Psoas muscle (tissue), 8 donors: Measurements from ENCODE around the gene MRPS27. TPM values are rescaled to one million over a fixed set of nuclear protein-coding genes. Genes with fewer than 3 reads are reported as not detected.

Experiments used
- ATAC-seq, 4 donors: fragments of 200-7000 bp; cut with Tn5 transposase; one replicate each; pipeline ENCODE4 v1.9.1; 2020; ENCODE audit warnings: moderate library complexity in 3 of 4, mild to moderate bottlenecking in 2 of 4
- DNase-seq, 2 donors: peaks; one replicate each; pipeline ENCODE4 v3.0.0-alpha.2; 2020
- H3K27ac ChIP-seq: fragments of 200-600 bp; one replicate; pipeline ENCODE4 v1.8.0; 2022
- H3K27me3 ChIP-seq, 3 donors: fragments of 200-600 bp in 1 of 3; one replicate each; pipeline versions ENCODE4 v1.6.1 to v1.8.0; 2013 to 2022; ENCODE audit warnings: low read length in 2 of 3, mild to moderate bottlenecking in 2 of 3, moderate library complexity in 1 of 3; ENCODE audit not compliant: insufficient read depth in 3 of 3
- H3K36me3 ChIP-seq, 2 donors: fragments of 200-600 bp in 1 of 2; one replicate each; pipeline versions ENCODE4 v1.6.1 to v1.8.0; 2013 to 2022; ENCODE audit warnings: low read depth in 1 of 2, mild to moderate bottlenecking in 1 of 2, moderate library complexity in 1 of 2; ENCODE audit not compliant: insufficient read depth in 1 of 2
- H3K4me1 ChIP-seq: fragments of 200-600 bp; one replicate; pipeline ENCODE4 v1.8.0; 2022
- H3K4me3 ChIP-seq: fragments of 200-600 bp; one replicate; pipeline ENCODE4 v1.8.0; 2022; ENCODE audit warnings: mild to moderate bottlenecking
- H3K9me3 ChIP-seq: fragments of 200-600 bp; one replicate; pipeline ENCODE4 v1.8.0; 2022
- WGBS, 3 donors: extraction: QIAGEN DNeasy Blood & Tissue Kit; methylation state at CpG; one replicate each; pipeline versions ENCODE4 v1.1.6 to v1.1.7; 2013; 5-methylcytosine and 5-hydroxymethylcytosine counted together
- intact Hi-C, 2 donors: fragments of 100-400 bp; cut with DNase I; formaldehyde crosslinking; loops; one replicate each; pipeline versions ENCODE4 v1.11.0 to v1.14.2; 2022
- polyA plus RNA-seq, 3 donors: library from polyadenylated mRNA; stranded (reverse); fragments of 200-250 nt; gene quantifications; one replicate each; pipeline ENCODE4 v1.2.3, GENCODE V29; 2013
- total RNA-seq, 4 donors: library from RNA; stranded (reverse); fragmentation: NEBNext Ultra II Directional in 2 of 4; extraction: Animal tissue kit (Norgen Biotek cat#: 25700) in 2 of 4; gene quantifications; one replicate each; pipeline versions ENCODE4 v1.2.1 to v1.2.4, GENCODE V29; 2021 to 2023
- TF ChIP-seq, protein P1 (sequence below): fragments of 200-600 bp; IDR thresholded peaks from one replicate; pipeline ENCODE4 v1.8.0; 2022; ENCODE audit warnings: antibody characterized with exemption
- donor health status: healthy with polysubstance abuse.
- donor health status: DM: no; HTN: no; CAD: no; lungs with moderate emphysema.
- donor health status: Bipolar disorder and iron deficiency.
- donor health status: healthy.
- donor health status: DM: yes; HTN: yes; CAD: no.
- donor health status: DM: no; HTN: no; CAD: no.
- donor health status: DM: no; HTN: no; CAD: no.
- donor health status: DM: yes; HTN: yes; CAD: no.

The MRPS27 gene
- total and polyA plus RNA-seq, 7 donors, result 34.9 to 76.9 (median 55.5) TPM

- WGBS, 3 donors, result 80 to 86% (median 84%) methylated on average over 3 of the region's 3 CpGs
- Histone ChIP-seq H3K9me3 (no peaks in the 10 kb centered on the region), H3K36me3 (no peaks in the 10 kb centered on the region), H3K4me1 (no peaks in the 10 kb centered on the region), H3K27ac (no peak overlapping the region), H3K4me3 (no peak overlapping the region), H3K27me3 (no peaks in the 10 kb centered on the region)
- no peak for ATAC-seq
- TF ChIP-seq, protein P1, sequence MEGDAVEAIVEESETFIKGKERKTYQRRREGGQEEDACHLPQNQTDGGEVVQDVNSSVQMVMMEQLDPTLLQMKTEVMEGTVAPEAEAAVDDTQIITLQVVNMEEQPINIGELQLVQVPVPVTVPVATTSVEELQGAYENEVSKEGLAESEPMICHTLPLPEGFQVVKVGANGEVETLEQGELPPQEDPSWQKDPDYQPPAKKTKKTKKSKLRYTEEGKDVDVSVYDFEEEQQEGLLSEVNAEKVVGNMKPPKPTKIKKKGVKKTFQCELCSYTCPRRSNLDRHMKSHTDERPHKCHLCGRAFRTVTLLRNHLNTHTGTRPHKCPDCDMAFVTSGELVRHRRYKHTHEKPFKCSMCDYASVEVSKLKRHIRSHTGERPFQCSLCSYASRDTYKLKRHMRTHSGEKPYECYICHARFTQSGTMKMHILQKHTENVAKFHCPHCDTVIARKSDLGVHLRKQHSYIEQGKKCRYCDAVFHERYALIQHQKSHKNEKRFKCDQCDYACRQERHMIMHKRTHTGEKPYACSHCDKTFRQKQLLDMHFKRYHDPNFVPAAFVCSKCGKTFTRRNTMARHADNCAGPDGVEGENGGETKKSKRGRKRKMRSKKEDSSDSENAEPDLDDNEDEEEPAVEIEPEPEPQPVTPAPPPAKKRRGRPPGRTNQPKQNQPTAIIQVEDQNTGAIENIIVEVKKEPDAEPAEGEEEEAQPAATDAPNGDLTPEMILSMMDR, result no peak
- no peak for DNase-seq
- intact Hi-C loops, result no loop called here
Observed at GRCh38 chr5:72206994-72207393, 113.0 kb downstream of the MRPS27 start.

DNA sequence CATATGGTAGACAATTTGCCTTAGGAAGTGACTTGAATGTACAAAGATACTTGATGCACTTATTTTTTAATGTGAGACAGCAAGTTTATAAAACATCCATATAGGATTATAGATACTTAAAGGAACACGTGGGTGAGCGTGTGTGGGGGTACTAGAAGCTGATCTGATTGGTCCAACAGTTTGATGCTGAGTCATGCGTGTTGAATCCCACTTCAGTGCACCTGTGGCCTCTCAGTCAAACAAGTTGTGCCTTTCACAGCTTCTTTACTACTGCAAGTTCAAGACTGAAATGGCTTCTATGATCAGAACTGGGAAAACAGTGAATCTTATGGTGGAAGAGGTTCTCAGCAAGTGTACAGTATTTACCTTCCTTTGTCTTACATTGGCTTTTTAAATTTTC lies 113.9 kb downstream of the MRPS27 start:
- no peak for ATAC-seq

DNA sequence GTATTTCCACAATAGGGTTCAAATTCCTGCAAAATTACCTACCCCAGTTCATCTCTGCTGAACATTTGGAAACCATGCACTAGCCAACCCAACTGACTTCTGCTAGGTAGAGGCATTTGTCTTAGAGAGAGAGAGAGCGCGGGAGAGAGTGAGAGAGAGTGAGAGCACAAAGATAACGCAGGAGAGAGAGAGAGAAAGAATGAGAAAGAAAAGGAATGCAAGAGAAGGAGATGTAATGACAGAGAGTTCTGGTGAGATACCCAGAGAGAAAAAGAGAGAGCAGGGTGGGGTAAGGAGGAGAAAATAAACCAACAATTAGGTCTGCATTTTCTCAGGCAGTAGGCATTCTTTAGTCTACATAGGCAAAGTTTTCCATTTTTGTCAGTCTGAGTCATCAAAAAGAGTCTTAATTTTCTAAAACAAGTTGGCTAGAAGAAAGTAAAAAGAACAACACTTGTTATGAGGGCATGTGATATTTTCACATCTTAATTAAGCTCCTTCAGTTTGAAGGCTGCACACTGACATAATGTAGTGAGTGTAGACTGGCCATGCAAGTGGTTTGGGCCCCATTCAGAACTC lies 114.5 kb downstream of the MRPS27 start:
- DNase-seq (no peak), ATAC-seq (no peak)
- TF ChIP-seq, protein P1, result no peak
- intact Hi-C loops, result no loop called here
- H3K27ac ChIP-seq, result no peak overlapping the region
- WGBS, 3 donors, result 97 to 100% (median 99%) methylated on average over 3 of the region's 3 CpGs
- H3K4me3 ChIP-seq, result no peak overlapping the region
- no peaks in the 10 kb centered on the region for H3K9me3 ChIP-seq
- no peaks in the 10 kb centered on the region for H3K4me1 ChIP-seq
- no peaks in the 10 kb centered on the region for H3K36me3 ChIP-seq
- H3K27me3 ChIP-seq, result no peaks in the 10 kb centered on the region

More for the DNA sequence above, 113.9 kb downstream of the MRPS27 start:
- TF ChIP-seq, protein P1, result no peak
- no peak overlapping the region for H3K4me3 ChIP-seq
- 60 to 67% (median 67%) methylated on average over 3 of the region's 3 CpGs for whole genome bisulfite sequencing, 3 donors
- no peaks in the 10 kb centered on the region for H3K27me3 ChIP-seq
- intact Hi-C loops, result no loop called here
- no peak overlapping the region for H3K27ac ChIP-seq
- DNase-seq, result no peak
- no peaks in the 10 kb centered on the region for H3K9me3 ChIP-seq
- H3K4me1 ChIP-seq, result no peaks in the 10 kb centered on the region
- H3K36me3 ChIP-seq, result no peaks in the 10 kb centered on the region

DNA sequence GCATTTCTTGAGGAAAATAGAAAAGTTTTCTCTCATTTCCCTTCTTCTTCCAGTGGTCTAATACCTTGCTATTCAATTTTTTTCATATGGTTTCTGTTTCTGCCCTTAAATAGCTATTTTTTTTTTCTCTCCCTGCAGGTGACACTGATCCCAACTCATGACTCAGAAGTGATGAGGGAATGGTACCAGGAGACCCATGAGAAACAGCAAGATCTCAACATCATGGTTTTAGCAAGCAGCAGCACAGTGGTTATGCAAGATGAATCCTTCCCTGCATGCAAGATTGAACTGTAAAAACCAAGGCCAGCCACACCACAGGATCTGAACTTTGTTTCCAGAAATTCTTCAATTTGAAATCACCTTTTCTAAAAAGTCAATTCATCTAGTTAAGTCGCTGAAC lies 115.1 kb downstream of the MRPS27 start:
- TF ChIP-seq, protein P1, result no peak
- no peaks in the 10 kb centered on the region for H3K36me3 ChIP-seq
- WGBS, 3 donors, result 93 to 100% (median 97%) methylated on average over 1 of the region's 1 CpG
- DNase-seq (no peak), ATAC-seq (no peak)
- H3K9me3 ChIP-seq, result no peaks in the 10 kb centered on the region
- no peaks in the 10 kb centered on the region for H3K4me1 ChIP-seq
- intact Hi-C loops, result no loop called here
- no peaks in the 10 kb centered on the region for H3K27me3 ChIP-seq
- H3K4me3 ChIP-seq, result no peak overlapping the region
- H3K27ac ChIP-seq, result no peak overlapping the region

GRCh38 chr5:72203251-72203845 lies 116.7 kb downstream of the MRPS27 start:
- Histone ChIP-seq H3K4me3 (no peak overlapping the region), H3K27me3 (no peaks in the 10 kb centered on the region), H3K27ac (no peak overlapping the region), H3K9me3 (no peaks in the 10 kb centered on the region), H3K36me3 (no peaks in the 10 kb centered on the region), H3K4me1 (no peaks in the 10 kb centered on the region)
- no peak for ATAC-seq
- intact Hi-C loops, result no loop called here
- no peak for DNase-seq
- 91 to 92% (median 91%) methylated on average over 8 of the region's 8 CpGs for WGBS, 3 donors
- TF ChIP-seq, protein P1, result no peak
